ENCODE data around the gene ZNF831.

GRCh38 chr20:59171986-59172385 lies 8.4 kb downstream of the ZNF831 start:
- TF ChIP-seq, protein P1, sequence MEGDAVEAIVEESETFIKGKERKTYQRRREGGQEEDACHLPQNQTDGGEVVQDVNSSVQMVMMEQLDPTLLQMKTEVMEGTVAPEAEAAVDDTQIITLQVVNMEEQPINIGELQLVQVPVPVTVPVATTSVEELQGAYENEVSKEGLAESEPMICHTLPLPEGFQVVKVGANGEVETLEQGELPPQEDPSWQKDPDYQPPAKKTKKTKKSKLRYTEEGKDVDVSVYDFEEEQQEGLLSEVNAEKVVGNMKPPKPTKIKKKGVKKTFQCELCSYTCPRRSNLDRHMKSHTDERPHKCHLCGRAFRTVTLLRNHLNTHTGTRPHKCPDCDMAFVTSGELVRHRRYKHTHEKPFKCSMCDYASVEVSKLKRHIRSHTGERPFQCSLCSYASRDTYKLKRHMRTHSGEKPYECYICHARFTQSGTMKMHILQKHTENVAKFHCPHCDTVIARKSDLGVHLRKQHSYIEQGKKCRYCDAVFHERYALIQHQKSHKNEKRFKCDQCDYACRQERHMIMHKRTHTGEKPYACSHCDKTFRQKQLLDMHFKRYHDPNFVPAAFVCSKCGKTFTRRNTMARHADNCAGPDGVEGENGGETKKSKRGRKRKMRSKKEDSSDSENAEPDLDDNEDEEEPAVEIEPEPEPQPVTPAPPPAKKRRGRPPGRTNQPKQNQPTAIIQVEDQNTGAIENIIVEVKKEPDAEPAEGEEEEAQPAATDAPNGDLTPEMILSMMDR (IDR thresholded peaks at IDR 0.05) = no peak
- no peak for TF ChIP-seq POLR2A (IDR thresholded peaks at IDR 0.05)
